ENCODE results near the gene ZNF518B. TPM values are rescaled to one million over a fixed set of nuclear protein-coding genes. Genes with fewer than 3 reads are reported as not detected.

The ZNF518B gene
- total and polyA plus RNA-seq, 12 donors = 2.6 to 45.1 (median 20.3) TPM

GRCh38 chr4:10460313-10461047 is 3.3 kb upstream of the ZNF518B start:
- intact Hi-C loops (cut with DNase I) = no loop called here
- Histone ChIP-seq H3K27ac (no peak overlapping the region), H3K36me3 (replicated peaks in 1 of 2) (no peaks in the 10 kb centered on the region), H3K4me3 (no peak overlapping the region), H3K4me1 (replicated peaks in 1 of 2) (peaks cover 5 to 6% of the 10 kb centered on the region in 2 donors), H3K9me3 (replicated peaks in 1 of 3) (no peaks in the 10 kb centered on the region), H3K27me3 (no peaks in the 10 kb centered on the region)
- 76 to 82% (median 80%) methylated on average over 11 of the region's 11 CpGs for WGBS, 4 donors
- DNase-seq = no peak
- TF ChIP-seq CTCF (IDR thresholded peaks at IDR 0.05) = no peak
- no peak for TF ChIP-seq POLR2A (IDR thresholded peaks at IDR 0.05)

GRCh38 chr4:10459305-10459704 is 2.1 kb upstream of the ZNF518B start:
- no peaks in the 10 kb centered on the region for H3K9me3 ChIP-seq (replicated peaks in 1 of 3)
- TF ChIP-seq POLR2A (IDR thresholded peaks at IDR 0.05) (no peak), CTCF (IDR thresholded peaks at IDR 0.05) (no peak)
- no peak overlapping the region for H3K4me3 ChIP-seq
- H3K4me1 ChIP-seq (replicated peaks in 1 of 2) = peaks cover 5 to 6% of the 10 kb centered on the region in 2 donors
- no peaks in the 10 kb centered on the region for H3K27me3 ChIP-seq
- no peak overlapping the region for H3K27ac ChIP-seq
- intact Hi-C loops (cut with DNase I) = loop anchor here (5.0 to 10.0 kb wide), 2 partner anchors 78 to 85 kb away; no protein-coding TSS in a partner anchor
- 68 to 75% (median 72%) methylated on average over 8 of the region's 8 CpGs for WGBS, 4 donors
- DNase-seq = no peak
- H3K36me3 ChIP-seq (replicated peaks in 1 of 2) = peaks cover 0 to 2% of the 10 kb centered on the region in 2 donors

GRCh38 chr4:10458177-10458576 is 951 bp upstream of the ZNF518B start:
- H3K4me3 ChIP-seq = no peak overlapping the region
- H3K9me3 ChIP-seq (replicated peaks in 1 of 3) = no peaks in the 10 kb centered on the region
- H3K27ac ChIP-seq = no peak overlapping the region
- H3K4me1 ChIP-seq (replicated peaks in 1 of 2) = peaks cover 5 to 6% of the 10 kb centered on the region in 2 donors
- peaks cover 0 to 7% of the 10 kb centered on the region in 2 donors for H3K36me3 ChIP-seq (replicated peaks in 1 of 2)
- DNase-seq = peak in 4 of 7 donors; percentile 16 to 33 (median 22)
- no peaks in the 10 kb centered on the region for H3K27me3 ChIP-seq
- intact Hi-C loops (cut with DNase I) = loop anchor here (5.0 to 10.0 kb wide), 2 partner anchors 79 to 87 kb away; no protein-coding TSS in a partner anchor
- TF ChIP-seq CTCF (IDR thresholded peaks at IDR 0.05) (no peak), POLR2A (IDR thresholded peaks at IDR 0.05) (no peak)
- 43 to 82% (median 76%) methylated on average over 11 to 13 of the region's 13 CpGs for WGBS, 4 donors

GRCh38 chr4:10456595-10457254 is 501 bp downstream of the ZNF518B start:
- H3K27me3 ChIP-seq = no peaks in the 10 kb centered on the region
- H3K4me1 ChIP-seq (replicated peaks in 1 of 2) = peaks cover 5 to 6% of the 10 kb centered on the region in 2 donors
- H3K27ac ChIP-seq = peak overlapping the region in 3 of 5 donors; percentile 11 to 81 (median 52)
- DNase-seq = peak; percentile 51 to 69 (median 55)
- peak overlapping the region in 3 of 4 donors; percentile 30 to 89 (median 40) for H3K4me3 ChIP-seq
- intact Hi-C loops (cut with DNase I) = loop anchor here (5.0 to 10.0 kb wide), 2 partner anchors 81 to 88 kb away; no protein-coding TSS in a partner anchor
- peaks cover 0 to 7% of the 10 kb centered on the region in 2 donors for H3K36me3 ChIP-seq (replicated peaks in 1 of 2)
- 6 to 19% (median 10%) methylated on average over 29 to 96 of the region's 96 CpGs for WGBS, 4 donors
- TF ChIP-seq POLR2A (IDR thresholded peaks at IDR 0.05) (no peak), CTCF (IDR thresholded peaks at IDR 0.05) (no peak)
- no peaks in the 10 kb centered on the region for H3K9me3 ChIP-seq (replicated peaks in 1 of 3)

Data from adrenal gland (tissue), 12 donors.